CD4-positive, alpha-beta T cell treated with Interleukin-17A for 4 hours (primary cell): Measurements from ENCODE around the gene RNF112.

Experiments
- DNase-seq: peaks from one replicate; pipeline ENCODE4 v3.0.0-alpha.2; 2020; ENCODE audit warnings: mixed read lengths

Gene RNF112

DNA sequence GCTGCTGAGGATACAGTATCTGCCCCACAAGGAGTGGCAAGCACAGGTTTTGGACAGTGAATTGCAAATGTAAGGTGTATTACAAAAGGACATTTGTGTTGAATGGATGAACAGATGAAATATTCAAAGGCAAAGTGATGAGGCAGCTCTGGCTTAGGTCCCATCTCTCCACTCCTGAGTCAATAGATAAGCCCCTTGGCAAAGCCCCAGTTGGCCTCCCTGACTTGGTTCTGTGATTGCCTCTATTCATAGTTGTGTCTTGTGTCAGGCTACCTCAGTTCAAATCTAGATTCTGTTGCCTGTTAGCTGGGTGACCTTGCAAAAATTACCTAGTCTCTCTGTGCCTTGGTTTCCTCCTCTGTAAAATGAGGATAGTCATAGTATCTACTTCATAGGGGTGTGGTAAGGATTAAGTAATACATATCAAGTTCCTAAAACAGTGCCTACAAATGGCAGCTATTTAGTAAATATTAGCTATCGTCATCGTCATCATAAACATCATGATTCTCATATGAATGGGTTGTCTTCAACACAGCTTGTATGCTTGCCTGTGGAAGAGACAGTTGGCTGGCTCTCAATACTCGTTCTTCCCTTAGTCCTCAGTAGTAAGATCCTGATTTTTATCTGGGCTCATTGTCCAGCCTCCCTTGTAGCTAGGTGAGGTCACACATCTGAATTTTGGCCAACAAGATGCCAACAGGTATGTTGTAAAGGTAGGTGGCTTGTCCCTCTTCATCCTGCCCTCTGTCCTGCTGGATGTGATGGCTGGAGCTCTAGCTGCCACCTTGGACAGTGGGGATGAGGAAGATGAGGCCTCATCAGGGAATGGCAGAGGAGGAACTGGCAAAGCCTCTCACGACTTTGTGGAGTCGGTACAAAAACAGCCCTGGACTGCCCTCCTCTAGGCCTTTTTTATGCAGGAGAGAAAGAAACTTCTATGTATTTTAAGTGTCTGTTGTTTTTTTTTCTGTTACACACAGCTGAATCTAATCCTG lies 21.9 kb upstream of the RNF112 start:
- DNase-seq = no peak

DNA sequence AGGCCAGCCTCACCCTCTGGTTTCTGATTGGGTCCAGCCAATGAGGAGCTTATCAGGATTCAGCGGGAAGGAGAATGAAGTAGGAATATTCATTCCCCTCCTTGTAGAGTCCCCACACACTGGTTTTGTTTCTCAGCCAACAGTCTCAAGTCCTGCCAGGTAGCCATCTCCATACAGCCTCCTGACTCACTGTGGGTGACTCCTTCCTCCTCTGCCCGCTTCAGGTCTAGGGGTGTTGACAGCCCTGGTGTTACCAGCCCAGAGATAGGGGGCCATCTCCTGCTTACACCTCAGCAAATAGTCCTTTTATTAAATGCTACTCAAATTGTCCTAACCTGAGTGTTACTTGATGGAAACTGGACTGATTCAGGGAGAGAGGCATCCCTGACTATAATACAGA lies 20.1 kb upstream of the RNF112 start:
- DNase-seq = no peak

GRCh38 chr17:19391432-19391831 lies 19.6 kb upstream of the RNF112 start:
- DNase-seq = no peak

DNA sequence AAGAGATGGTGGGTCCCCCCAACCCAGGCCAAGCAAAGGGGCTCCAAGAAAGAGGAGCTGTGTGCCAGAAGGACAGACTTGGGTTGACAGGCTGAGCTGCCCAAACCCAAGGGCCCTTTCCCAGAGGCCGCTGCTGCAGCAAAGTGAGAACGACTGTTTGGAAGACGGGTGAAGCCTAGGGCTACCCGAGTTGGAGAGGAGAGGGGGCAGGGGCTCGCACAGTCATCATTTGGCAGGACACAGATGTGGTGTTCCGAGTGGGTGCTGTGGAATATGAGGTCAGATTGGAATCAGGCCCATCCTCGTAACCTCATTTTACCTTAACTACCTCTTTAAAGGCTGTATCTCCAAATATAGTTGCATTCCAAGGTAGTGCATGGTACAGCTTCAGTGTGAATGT lies 18.7 kb upstream of the RNF112 start:
- no peak for DNase-seq

GRCh38 chr17:19397556-19398041 lies 13.4 kb upstream of the RNF112 start:
- DNase-seq = no peak

DNA sequence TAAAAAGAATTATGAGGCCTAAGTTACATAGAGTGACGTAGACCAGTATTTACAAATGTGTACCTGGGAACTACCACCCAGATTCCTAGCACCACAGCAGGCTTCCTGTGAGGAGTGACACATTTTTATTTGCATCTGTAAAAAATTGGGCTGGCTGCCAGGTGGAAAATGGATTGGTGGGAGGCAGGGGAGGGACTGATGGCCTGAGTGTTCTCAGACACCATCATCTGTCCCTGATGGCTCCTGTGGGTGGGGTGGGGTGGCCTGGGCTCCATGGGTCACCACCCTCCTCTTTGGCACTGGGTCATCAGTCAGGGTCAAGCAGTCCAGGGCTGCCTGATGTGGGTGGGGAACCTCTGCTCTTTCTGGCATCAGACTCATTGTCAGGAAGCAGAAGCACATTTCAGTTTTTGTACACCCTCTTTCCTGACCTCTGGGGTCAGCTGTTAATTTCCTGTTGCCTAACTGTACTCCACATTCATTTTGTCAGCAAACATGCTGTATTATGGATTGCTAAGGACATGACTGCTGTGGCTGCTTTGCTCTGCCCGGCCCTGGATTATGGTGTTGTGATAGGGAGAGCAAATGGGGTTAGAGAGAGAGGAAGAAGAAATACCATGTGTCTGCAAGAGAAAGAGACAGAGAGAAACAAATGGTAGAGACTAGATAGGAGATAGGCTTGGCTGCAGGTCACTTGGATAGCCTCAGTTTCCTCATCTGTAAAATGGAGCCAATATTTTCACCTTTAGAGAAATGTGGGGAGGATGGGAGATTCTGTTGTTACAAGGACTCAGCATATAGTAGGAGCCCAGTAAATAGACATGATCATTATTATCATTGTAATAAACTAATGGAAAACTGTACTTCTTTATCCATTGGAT lies 12.5 kb upstream of the RNF112 start:
- DNase-seq = no peak

- no peak for DNase-seq
Observed at GRCh38 chr17:19399750-19400450, 11.1 kb upstream of the RNF112 start.

DNA sequence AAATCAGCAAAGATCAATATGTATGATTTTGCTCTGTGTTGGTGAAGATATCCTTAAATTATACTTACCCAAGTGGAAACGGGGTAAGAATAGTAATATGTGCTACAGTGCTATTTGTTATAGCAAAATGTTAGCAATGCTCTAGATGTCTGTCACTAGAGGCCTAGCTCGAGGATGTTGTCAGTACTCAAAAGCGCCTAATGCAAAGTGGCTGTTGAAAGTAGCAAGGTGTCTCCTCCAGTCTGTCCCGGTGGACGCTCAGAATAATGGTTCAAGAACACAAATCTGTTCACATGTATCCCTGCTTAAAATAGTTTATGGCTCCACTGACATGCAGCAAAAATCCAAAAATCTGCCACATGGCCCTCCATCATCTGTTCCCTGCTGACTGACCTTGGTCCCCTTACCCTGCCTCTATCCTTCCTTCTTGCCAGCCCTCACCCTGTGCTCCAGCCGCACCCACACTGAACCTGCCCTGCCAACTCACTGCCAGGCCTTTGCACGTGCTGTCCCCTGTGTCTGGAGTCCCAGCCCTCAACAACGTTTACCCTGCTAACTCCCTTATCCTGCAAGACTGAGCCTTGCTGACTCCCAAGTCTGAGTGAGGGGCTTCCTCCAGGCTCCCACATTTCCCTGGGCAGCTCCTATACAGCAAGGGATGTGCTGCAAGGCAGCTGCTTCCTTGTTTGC lies 9.6 kb upstream of the RNF112 start:
- DNase-seq = no peak

GRCh38 chr17:19402171-19402570 lies 8.9 kb upstream of the RNF112 start:
- no peak for DNase-seq

DNA sequence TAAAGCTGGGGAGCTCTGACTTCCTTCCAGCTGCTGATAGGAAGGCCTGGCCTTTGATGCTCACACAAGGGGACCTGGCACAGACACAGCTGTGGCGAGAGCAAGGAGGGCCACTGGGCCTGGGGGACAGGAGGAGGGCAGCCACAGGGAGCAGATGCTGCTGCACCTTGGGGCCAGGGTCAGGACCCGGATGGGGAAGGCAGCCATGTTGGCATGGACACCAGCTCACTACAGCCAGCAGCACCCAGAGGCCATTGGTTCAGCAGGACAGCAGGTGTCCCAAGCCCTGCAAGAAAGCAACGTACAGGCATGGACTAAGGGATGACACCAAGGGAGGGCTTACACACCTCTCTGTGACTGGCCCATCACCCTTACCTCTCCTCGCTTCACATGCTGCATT lies 8.0 kb upstream of the RNF112 start:
- DNase-seq = no peak

DNA sequence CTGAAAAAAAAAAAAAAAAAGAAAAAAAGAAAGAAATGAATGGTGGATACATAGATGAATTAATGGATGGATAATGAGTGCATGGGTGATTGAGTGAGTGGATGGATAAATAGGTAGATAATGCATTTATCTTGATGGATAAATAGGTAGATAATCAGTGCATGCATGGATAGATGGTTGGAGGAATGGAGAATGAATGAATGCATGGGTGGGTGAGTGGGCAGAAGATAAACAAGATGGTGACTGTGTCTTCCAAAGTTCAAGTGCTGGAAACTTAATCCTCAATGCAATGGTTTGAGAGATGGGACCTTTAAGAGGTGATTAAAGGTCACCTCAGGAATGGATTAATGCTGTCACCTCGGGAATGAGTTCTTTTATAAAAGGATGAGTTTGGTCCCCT lies 6.8 kb upstream of the RNF112 start:
- no peak for DNase-seq

GRCh38 chr17:19405114-19405513 lies 5.9 kb upstream of the RNF112 start:
- no peak for DNase-seq

DNA sequence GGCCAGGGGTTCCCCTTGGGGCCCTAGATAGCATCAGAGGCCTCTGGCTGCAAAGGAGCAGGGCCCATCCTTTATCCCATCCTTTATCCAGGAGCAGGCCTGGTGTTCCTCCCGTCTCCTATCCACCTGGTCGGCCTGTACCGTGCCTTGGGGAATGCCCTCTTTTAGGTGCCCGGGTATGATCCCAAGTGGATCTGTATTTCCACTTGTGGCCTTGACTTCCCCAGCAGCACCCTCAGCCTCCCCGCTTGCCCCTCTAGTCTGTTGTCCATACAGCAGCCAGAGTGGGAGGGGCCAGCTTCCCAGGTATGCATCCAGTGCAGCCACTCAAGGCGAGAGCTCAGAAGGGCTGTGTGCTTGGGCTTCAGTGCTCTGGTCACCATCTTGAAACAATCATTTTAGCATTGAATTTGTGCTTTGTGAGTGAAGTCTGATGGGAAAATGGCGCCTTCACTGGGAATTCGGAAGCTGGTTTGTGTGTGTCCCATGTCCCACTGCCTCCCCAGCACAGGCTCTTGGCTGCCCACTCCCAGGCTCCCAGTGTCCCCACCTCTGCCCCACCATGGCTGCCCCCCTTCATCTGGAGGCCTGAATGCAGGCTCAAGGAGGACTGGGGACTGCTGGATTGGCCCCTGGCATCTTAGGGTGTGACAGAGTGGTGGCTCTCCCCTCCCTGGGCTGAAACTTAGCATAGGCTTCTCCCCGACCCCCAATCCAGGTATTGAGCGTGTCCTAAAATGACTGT lies 3.3 kb upstream of the RNF112 start:
- DNase-seq = no peak

DNA sequence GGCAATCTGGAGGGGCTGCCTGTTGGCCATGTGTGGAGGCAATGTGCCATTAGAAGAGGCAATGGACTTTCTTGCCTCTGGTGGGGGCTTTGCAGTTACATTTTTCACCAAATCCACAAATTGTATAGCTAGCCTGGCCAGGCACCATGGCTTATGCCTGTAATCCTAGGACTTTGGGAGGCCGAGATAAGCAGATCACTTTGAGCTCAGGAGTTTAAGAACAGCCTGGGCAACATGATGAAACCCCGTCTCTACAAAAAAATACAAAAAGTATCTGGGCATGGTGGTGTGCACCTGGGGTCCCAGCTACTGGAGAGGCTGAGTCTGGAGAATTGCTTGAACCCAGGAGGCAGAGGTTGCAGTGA lies 2.7 kb upstream of the RNF112 start:
- no peak for DNase-seq

DNA sequence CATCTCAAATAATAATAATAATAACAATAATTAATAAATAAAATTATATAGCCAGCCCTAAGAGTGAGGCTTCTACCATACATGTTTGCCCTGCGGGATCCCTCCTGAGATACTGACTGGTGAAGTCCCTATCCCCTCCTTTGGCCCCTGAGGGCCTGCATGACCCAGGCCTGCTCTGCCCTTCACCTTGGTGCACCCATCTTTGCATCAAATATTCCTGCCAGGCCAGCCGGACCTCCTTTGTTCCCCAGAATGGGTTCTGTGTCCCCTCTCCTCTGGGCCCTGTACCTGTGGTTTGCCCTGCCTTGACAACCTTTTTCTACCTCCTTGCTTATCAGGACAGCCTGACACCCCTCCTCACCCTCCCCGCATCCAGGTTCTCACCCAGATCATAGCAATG lies 2.0 kb upstream of the RNF112 start:
- no peak for DNase-seq

- DNase-seq = no peak
Observed at GRCh38 chr17:19409509-19409908, 1.5 kb upstream of the RNF112 start.

DNA sequence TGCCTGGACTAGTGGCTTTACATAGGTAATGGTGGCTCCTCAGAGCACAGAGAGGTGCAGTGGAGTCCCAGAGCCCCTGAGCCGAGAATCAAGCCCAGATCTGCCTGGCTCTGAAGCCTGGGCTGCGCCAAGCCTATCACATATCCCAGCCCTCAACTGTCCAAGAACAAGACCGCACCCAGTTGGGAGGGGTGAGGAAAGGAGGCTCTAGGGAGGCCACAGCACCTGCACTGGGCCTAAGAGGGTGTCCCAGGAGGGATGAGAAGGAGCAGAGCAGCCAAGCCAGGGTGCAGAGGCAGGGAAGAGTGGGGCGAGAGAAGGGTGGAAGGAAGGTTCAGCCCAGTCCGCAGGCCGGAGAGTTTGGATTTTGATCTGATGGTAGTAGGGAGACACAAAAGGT lies 941 bp upstream of the RNF112 start:
- DNase-seq = no peak

DNA sequence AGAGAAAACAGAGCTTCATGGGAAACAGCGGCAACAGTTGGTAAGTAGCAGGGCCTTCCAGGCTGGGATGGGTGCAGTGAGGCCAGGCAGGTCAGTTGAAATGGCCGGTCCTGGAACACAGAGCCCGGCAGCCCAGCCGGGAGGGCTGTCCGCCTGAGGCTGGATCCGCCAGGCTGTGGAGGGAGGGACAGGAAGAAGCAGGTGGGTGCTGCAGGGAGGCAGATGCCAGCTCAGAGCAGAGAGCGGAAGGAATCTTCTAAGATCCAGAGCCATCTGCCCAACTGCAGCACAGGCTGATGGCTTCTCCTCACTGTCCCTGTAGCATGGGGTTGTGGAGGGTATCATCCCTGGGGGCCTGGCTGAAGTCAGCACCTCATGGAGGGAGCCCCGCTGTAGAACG lies 599 bp downstream of the RNF112 start:
- no peak for DNase-seq

DNA sequence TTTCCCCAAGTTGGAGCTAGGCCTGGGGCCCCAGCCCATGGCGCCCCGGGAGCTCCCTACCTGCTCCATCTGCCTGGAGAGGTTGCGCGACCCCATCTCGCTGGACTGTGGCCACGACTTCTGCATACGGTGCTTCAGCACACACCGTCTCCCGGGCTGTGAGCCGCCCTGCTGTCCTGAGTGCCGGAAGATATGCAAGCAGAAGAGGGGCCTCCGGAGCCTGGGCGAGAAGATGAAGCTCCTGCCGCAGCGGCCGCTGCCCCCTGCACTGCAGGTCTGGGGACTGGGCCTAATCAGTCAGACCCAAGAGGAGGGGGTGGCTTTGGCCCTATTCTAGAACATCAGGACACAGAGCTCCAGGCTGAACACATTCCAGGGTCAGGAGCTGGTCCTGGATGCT lies 1.5 kb downstream of the RNF112 start:
- no peak for DNase-seq

DNA sequence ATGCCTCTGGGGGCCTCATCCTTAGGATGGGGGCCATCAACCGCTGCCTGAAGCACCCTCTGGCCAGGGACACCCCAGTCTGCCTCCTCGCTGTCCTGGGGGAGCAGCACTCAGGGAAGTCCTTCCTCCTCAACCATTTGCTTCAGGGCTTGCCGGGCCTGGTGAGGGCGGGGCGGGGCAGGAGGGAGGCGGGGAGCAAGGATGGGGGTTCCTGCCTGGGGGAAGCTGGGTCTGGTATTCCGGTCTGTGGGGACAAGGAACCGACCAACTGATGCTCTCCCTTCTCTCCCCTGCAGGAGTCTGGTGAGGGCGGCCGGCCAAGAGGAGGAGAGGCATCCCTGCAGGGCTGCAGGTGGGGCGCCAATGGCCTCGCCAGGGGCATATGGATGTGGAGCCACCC lies 2.0 kb downstream of the RNF112 start:
- no peak for DNase-seq

GRCh38 chr17:19413761-19414160 lies 2.7 kb downstream of the RNF112 start:
- DNase-seq = no peak
